Measurements from ENCODE around the gene LRIT2. TPM values are rescaled to one million over a fixed set of nuclear protein-coding genes. Genes with fewer than 3 reads are reported as not detected.

Gene LRIT2
- total RNA-seq, 1 donor from 2014 or later: not detected

- H3K27ac Mint-ChIP-seq: no peak overlapping the region
- H3K4me3 Mint-ChIP-seq: no peak overlapping the region
- H3K9me3 Mint-ChIP-seq: no peaks in the 10 kb centered on the region
- no peak for DNase-seq
- no peaks in the 10 kb centered on the region for H3K36me3 Mint-ChIP-seq (ENCODE audit: low read depth)
- intact Hi-C loops (cut with micrococcal nuclease): no loop called here
- peaks cover 2% of the 10 kb centered on the region for H3K4me1 Mint-ChIP-seq
- peaks cover 15% of the 10 kb centered on the region for H3K27me3 Mint-ChIP-seq
Measured at GRCh38 chr10:84257343-84258020, 32.1 kb upstream of the LRIT2 start.

GRCh38 chr10:84256510-84257342 is 31.4 kb upstream of the LRIT2 start:
- no peak overlapping the region for H3K27ac Mint-ChIP-seq
- DNase-seq: peak; percentile 79
- no peak overlapping the region for H3K4me3 Mint-ChIP-seq
- no peaks in the 10 kb centered on the region for H3K36me3 Mint-ChIP-seq (ENCODE audit: low read depth)
- peaks cover 13% of the 10 kb centered on the region for H3K27me3 Mint-ChIP-seq
- H3K9me3 Mint-ChIP-seq: no peaks in the 10 kb centered on the region
- peaks cover 2% of the 10 kb centered on the region for H3K4me1 Mint-ChIP-seq
- intact Hi-C loops (cut with micrococcal nuclease): no loop called here

- H3K27me3 Mint-ChIP-seq: peaks cover 11% of the 10 kb centered on the region
- no peaks in the 10 kb centered on the region for H3K36me3 Mint-ChIP-seq (ENCODE audit: low read depth)
- H3K27ac Mint-ChIP-seq: no peak overlapping the region
- H3K4me3 Mint-ChIP-seq: no peak overlapping the region
- H3K4me1 Mint-ChIP-seq: peaks cover 2% of the 10 kb centered on the region
- no peak for DNase-seq
- H3K9me3 Mint-ChIP-seq: no peaks in the 10 kb centered on the region
- intact Hi-C loops (cut with micrococcal nuclease): no loop called here
Measured at GRCh38 chr10:84254552-84255478, 29.5 kb upstream of the LRIT2 start.

DNA sequence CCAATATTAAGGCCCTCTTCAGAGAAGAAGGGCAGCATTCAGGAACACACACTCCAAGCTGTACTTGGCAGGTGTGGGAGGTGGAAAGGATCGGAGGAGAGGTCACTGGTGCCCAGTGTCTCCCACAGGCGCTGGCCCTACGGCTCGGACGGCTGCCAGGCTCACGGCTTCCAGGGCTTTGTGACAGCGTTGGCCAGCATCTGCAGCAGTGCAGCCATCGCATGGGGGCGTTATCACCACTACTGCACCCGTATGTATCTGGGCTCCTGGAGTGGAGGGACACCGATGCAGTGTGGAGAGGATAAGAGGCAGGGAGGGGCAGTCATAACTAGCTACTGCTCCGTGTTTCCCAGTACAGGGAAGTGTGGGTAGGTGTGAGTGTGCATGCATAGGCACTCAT is 23.4 kb upstream of the LRIT2 start:
- Mint-ChIP-seq H3K27me3 (peaks cover 1% of the 10 kb centered on the region), H3K9me3 (no peaks in the 10 kb centered on the region), H3K4me1 (no peaks in the 10 kb centered on the region), H3K36me3 (ENCODE audit: low read depth) (no peaks in the 10 kb centered on the region), H3K4me3 (no peak overlapping the region), H3K27ac (no peak overlapping the region)
- no peak for DNase-seq
- intact Hi-C loops (cut with micrococcal nuclease): no loop called here

DNA sequence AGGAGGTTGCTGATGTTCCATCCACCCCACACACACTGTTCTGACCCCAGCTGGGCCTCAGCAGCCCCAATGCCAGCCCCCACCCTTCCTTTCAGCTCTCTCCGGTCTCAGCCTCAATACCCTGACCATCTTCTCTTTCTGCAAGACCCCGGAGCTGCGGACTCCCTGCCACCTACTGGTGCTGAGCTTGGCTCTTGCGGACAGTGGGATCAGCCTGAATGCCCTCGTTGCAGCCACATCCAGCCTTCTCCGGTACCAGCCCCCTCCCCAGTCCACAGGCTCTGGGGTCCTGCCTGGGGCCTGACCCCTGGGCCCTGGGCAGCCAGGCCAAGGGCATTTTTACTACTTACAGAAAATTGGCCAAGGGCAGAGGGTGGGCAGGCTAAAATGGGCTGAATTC is 22.2 kb upstream of the LRIT2 start:
- Mint-ChIP-seq H3K4me3 (no peak overlapping the region), H3K27ac (no peak overlapping the region), H3K36me3 (ENCODE audit: low read depth) (no peaks in the 10 kb centered on the region), H3K9me3 (no peaks in the 10 kb centered on the region), H3K4me1 (no peaks in the 10 kb centered on the region), H3K27me3 (peaks cover 2% of the 10 kb centered on the region)
- DNase-seq: no peak
- intact Hi-C loops (cut with micrococcal nuclease): no loop called here

- intact Hi-C loops (cut with micrococcal nuclease): no loop called here
- Mint-ChIP-seq H3K4me1 (no peaks in the 10 kb centered on the region), H3K4me3 (no peak within 1 kb of the TSS), H3K27ac (no peak within 1 kb of the TSS), H3K9me3 (no peaks in the 10 kb centered on the region), H3K36me3 (ENCODE audit: low read depth) (no peaks in the 10 kb centered on the region), H3K27me3 (peaks cover 6% of the 10 kb centered on the region)
- DNase-seq: no peak
Measured at GRCh38 chr10:84244651-84245270, 19.4 kb upstream of the LRIT2 start, which contains the start of gene RGR. RGR (plus strand) TSS chr10:84245053; CDS start chr10:84245091, 38 bp downstream.

DNA sequence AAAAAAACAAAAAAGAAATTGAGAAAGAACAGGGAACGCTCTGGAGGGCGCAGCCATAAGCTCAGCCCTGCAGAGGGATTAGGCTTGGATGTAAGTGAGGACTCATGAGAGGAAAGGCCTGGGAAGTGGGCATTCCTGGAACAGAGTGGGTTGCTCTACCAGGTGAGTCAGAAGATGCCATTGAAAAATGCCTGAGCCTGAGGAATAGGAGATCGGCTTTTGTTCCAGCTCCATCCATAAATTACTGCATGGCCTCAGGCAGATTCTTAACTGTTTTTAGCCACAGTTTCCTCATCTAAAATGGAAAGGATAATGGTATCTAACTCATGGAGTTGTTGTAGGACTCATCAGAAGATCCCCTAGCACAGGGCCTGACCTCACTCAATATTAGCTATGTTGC is 18.4 kb upstream of the LRIT2 start:
- H3K4me1 Mint-ChIP-seq: no peaks in the 10 kb centered on the region
- peaks cover 6% of the 10 kb centered on the region for H3K27me3 Mint-ChIP-seq
- H3K27ac Mint-ChIP-seq: no peak overlapping the region
- DNase-seq: no peak
- no peak overlapping the region for H3K4me3 Mint-ChIP-seq
- no peaks in the 10 kb centered on the region for H3K36me3 Mint-ChIP-seq (ENCODE audit: low read depth)
- H3K9me3 Mint-ChIP-seq: no peaks in the 10 kb centered on the region
- intact Hi-C loops (cut with micrococcal nuclease): no loop called here

GRCh38 chr10:84241185-84241790 is 15.9 kb upstream of the LRIT2 start, which contains the start of gene LRIT1:
LRIT1 (minus strand) TSS chr10:84241546; CDS start chr10:84241439, 107 bp downstream.
- H3K9me3 Mint-ChIP-seq: no peaks in the 10 kb centered on the region
- intact Hi-C loops (cut with micrococcal nuclease): no loop called here
- no peak for DNase-seq
- H3K36me3 Mint-ChIP-seq (ENCODE audit: low read depth): no peaks in the 10 kb centered on the region
- no peak within 1 kb of the TSS for H3K27ac Mint-ChIP-seq
- no peak within 1 kb of the TSS for H3K4me3 Mint-ChIP-seq
- peaks cover 6% of the 10 kb centered on the region for H3K27me3 Mint-ChIP-seq
- H3K4me1 Mint-ChIP-seq: no peaks in the 10 kb centered on the region

DNA sequence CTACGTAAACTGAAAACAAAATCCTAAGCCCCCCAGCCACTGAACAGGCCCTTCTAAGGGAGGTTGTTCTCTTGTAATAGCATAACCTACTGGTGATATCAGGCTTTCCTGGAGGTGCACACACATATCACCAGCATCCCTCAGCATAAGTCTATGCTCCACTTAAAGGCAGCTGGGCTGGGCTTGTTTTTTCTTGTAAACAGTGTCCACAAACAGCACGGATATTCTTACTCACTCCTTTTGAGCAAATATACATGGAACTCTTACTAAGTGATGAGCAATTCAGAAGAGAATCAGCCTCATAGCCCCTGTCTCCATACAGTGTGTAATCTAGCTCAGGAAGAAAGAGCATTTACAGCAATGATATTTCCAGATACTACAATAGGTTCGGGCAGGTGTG is 13.6 kb upstream of the LRIT2 start:
- H3K4me1 Mint-ChIP-seq: no peaks in the 10 kb centered on the region
- no peaks in the 10 kb centered on the region for H3K36me3 Mint-ChIP-seq (ENCODE audit: low read depth)
- H3K9me3 Mint-ChIP-seq: no peaks in the 10 kb centered on the region
- no peak for DNase-seq
- no peak overlapping the region for H3K4me3 Mint-ChIP-seq
- intact Hi-C loops (cut with micrococcal nuclease): no loop called here
- no peak overlapping the region for H3K27ac Mint-ChIP-seq
- H3K27me3 Mint-ChIP-seq: peaks cover 6% of the 10 kb centered on the region

DNA sequence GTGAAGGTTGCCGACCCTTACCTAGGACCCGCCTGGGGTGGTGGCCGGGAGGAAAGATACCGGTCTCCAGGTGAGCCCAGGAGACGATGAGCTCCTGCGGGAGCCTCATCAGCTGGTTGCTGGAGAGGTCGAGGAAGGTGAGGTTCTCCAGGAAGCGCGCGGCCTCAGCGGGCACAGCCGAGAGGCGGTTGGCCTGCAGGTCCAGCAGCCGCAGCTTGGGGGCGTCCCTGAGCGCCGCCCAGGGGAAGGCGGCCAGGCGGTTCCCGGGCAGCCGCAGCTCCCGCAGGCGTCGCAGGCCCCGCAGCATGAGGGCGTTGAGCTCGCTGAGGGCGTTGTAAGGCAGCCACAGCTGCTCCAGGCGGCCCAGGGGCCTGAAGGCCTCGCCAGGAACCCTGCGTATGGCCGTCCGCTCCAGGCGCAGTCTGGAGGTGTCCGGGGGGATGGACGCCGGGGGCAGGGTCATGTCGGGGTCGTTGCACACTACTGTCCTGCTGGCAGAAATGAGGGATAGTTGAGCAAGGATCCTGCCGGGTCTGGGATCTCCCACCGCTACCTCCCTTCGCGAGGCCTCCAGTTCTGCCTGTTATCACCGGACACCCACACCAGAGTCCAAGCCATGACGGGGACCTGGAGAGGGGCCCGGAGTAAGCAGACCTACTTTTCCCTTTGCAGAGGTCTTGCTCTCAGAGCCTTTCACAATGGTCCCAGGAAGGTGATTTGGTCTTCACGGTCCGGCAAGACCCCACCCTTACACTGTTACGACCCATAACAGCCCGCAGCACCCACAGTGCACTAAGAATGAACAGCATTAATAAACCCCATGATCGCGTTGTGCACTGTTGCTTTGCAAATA is 12.1 kb upstream of the LRIT2 start:
- H3K4me3 Mint-ChIP-seq: no peak overlapping the region
- intact Hi-C loops (cut with micrococcal nuclease): no loop called here
- DNase-seq: no peak

DNA sequence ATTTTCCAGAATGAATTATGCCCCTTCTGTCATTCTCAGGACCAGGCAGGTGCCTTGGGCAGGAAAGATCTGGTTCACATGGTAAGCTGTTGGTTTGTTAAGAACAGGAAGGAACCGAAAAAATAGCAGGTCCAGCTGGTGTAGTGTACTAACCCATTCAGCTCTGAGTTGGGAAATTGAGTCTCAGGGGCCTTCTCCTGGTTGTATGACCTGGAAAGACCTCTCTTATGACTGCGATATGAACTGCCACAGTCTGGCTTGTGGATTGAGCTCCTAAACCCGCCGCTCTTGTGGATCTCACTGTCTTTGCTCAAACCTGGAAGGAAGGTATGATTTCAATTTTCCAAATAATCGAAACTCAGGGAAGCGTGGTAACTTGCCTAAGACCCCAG is 11.5 kb upstream of the LRIT2 start:
- H3K27me3 Mint-ChIP-seq: peaks cover 4% of the 10 kb centered on the region
- intact Hi-C loops (cut with micrococcal nuclease): no loop called here
- no peak for DNase-seq
- H3K4me3 Mint-ChIP-seq: no peak overlapping the region
- no peaks in the 10 kb centered on the region for H3K4me1 Mint-ChIP-seq
- H3K36me3 Mint-ChIP-seq (ENCODE audit: low read depth): no peaks in the 10 kb centered on the region
- no peaks in the 10 kb centered on the region for H3K9me3 Mint-ChIP-seq
- H3K27ac Mint-ChIP-seq: no peak overlapping the region

More for the DNA sequence above, 12.1 kb upstream of the LRIT2 start:
- H3K36me3 Mint-ChIP-seq (ENCODE audit: low read depth): no peaks in the 10 kb centered on the region
- no peaks in the 10 kb centered on the region for H3K9me3 Mint-ChIP-seq
- H3K27me3 Mint-ChIP-seq: peaks cover 4% of the 10 kb centered on the region
- no peak overlapping the region for H3K27ac Mint-ChIP-seq
- no peaks in the 10 kb centered on the region for H3K4me1 Mint-ChIP-seq

GRCh38 chr10:84235096-84235495 is 9.8 kb upstream of the LRIT2 start:
- Mint-ChIP-seq H3K9me3 (no peaks in the 10 kb centered on the region), H3K27ac (no peak overlapping the region), H3K4me1 (no peaks in the 10 kb centered on the region), H3K36me3 (ENCODE audit: low read depth) (no peaks in the 10 kb centered on the region), H3K4me3 (no peak overlapping the region), H3K27me3 (no peaks in the 10 kb centered on the region)
- intact Hi-C loops (cut with micrococcal nuclease): no loop called here
- DNase-seq: no peak
